Measurements from ENCODE around the gene FAT1.

GRCh38 chr4:186588503-186588902 lies 135.2 kb downstream of the FAT1 start:
- TF ChIP-seq POLR2A (IDR thresholded peaks at IDR 0.05; ENCODE audit: low read length) (no peak), GATA1 (IDR thresholded peaks at IDR 0.05; ENCODE audit: low read depth, low read length) (no peak)

All from erythroblast (primary cell).